K562 (cell line): Measurements from ENCODE around the gene E2F3. TPM values are rescaled to one million over a fixed set of nuclear protein-coding genes. Genes with fewer than 3 reads are reported as not detected.

ENCODE experiments used
- ATAC-seq: fragments of 200-7000 bp; cut with Tn5 transposase; 3 replicates; pipeline ENCODE4 v1.9.1; 2020; ENCODE audit warnings: moderate library complexity
- BruUV-seq: library from RNA; stranded (reverse); fragments of 400-500 nt; replicated peaks from 2 replicates; lab custom pipeline; 2021; lab: Mats Ljungman, UMichigan
- CTCF ChIA-PET: fragments of 300-600 bp; formaldehyde crosslinking; extraction: SDS; loops from one replicate; lab custom pipeline; 2021; ENCODE audit warnings: low intra/inter-chr PET ratio; lab: Yijun Ruan, JAX
- POLR2A ChIA-PET: fragments of 300-600, 350-650 bp; sonication (Branson Sonifier 250); formaldehyde crosslinking; extraction: SDS; loops from one replicate; lab custom pipeline; 2021; ENCODE audit warnings: antibody characterized with exemption, inconsistent platforms; lab: Yijun Ruan, JAX
- DNase-seq, 4 experiments: peaks; one replicate each; pipeline versions ENCODE4 v3.0.0 to v3.0.0-alpha.2; 2011 to 2018; ENCODE audit warnings: low spot score in 3 of 4, mixed read lengths in 3 of 4; ENCODE audit errors: extremely low read depth in 1 of 4
- FAIRE-seq: peaks from 2 replicates; lab custom pipeline; 2011; peaks lifted over from hg19 to GRCh38; lab: Jason Lieb, UNC
- H2AFZ ChIP-seq: 2 replicates; pipeline ENCODE4 v1.6.0; 2011; ENCODE audit warnings: low read depth, low read length, control low read depth, inconsistent platforms
- H3K27ac ChIP-seq: fragments of 200-600 bp; 3 replicates; pipeline ENCODE4 v1.8.0; 2011; ENCODE audit warnings: low read depth, mild to moderate bottlenecking, control low read depth, inconsistent platforms, low read length, moderate library complexity, mixed read lengths; ENCODE audit errors: extremely low read depth
- H3K27me3 ChIP-seq, 2 experiments: fragments of 300-600 bp in 1 of 2; 2 replicates in 1 of 2; 3 replicates in 1 of 2; pipeline versions ENCODE4 v1.6.0 to v1.8.0; 2011; ENCODE audit warnings: inconsistent platforms in 2 of 2, low read length in 2 of 2, mild to moderate bottlenecking in 1 of 2, mixed read lengths in 1 of 2, moderate library complexity in 1 of 2; ENCODE audit not compliant: control insufficient read depth in 2 of 2, insufficient read depth in 2 of 2
- H3K36me3 ChIP-seq: fragments of 300-600 bp; 3 replicates; pipeline ENCODE4 v1.8.0; 2011; ENCODE audit warnings: mild to moderate bottlenecking, low read length, inconsistent platforms; ENCODE audit not compliant: control insufficient read depth, insufficient read depth
- H3K4me1 ChIP-seq, 2 experiments: fragments of 200-600 bp in 1 of 2; replicated peaks in 1 of 2; 2 replicates in 1 of 2; 3 replicates in 1 of 2; pipeline versions ENCODE4 v1.5.1 to v1.8.0; 2011; ENCODE audit warnings: inconsistent platforms in 2 of 2, low read length in 2 of 2, mild to moderate bottlenecking in 1 of 2, mixed read lengths in 1 of 2, moderate library complexity in 1 of 2; ENCODE audit not compliant: control insufficient read depth in 2 of 2, insufficient read depth in 2 of 2
- H3K4me2 ChIP-seq: 2 replicates; pipeline ENCODE4 v1.6.1; 2011; ENCODE audit warnings: low read length, control low read depth, inconsistent platforms, mixed read lengths; ENCODE audit not compliant: insufficient read depth
- H3K4me3 ChIP-seq: fragments of 200-600 bp; sonication (generic), shearing (Covaris generic); 2 replicates; pipeline ENCODE4 v1.5.1; 2016; ENCODE audit warnings: control low read depth, inconsistent platforms
- H3K79me2 ChIP-seq: fragments of 200-600 bp; 3 replicates; pipeline ENCODE4 v1.8.0; 2011; ENCODE audit warnings: low read length, inconsistent platforms; ENCODE audit not compliant: control insufficient read depth, insufficient read depth
- H3K9ac ChIP-seq, 2 experiments: 2 replicates each; pipeline versions ENCODE4 v1.6.0 to v1.6.1; 2011; ENCODE audit warnings: low read depth in 2 of 2, low read length in 2 of 2, control low read depth in 1 of 2, inconsistent platforms in 1 of 2, mild to moderate bottlenecking in 1 of 2, mixed read lengths in 1 of 2; ENCODE audit not compliant: insufficient read depth in 1 of 2
- H3K9me1 ChIP-seq: one replicate; pipeline ENCODE4 v1.6.0; 2011; ENCODE audit warnings: inconsistent platforms, mild to moderate bottlenecking, low read length, moderate library complexity; ENCODE audit not compliant: control insufficient read depth, insufficient read depth
- H3K9me3 ChIP-seq: replicated peaks from 2 replicates; pipeline ENCODE4 v1.5.1; 2011; ENCODE audit warnings: low read depth, low read length, inconsistent platforms; ENCODE audit not compliant: control insufficient read depth, insufficient read depth
- H4K20me1 ChIP-seq: replicated peaks from 2 replicates; pipeline ENCODE4 v1.6.1; 2011; ENCODE audit warnings: low read length, inconsistent platforms, mixed read lengths; ENCODE audit not compliant: control insufficient read depth, insufficient read depth
- CBX2 ChIP-seq: fragments of 200-600 bp; sonication (generic); IDR thresholded peaks from one replicate; pipeline ENCODE4 v1.6.1; 2012; ENCODE audit warnings: mild to moderate bottlenecking, low read length, inconsistent platforms; ENCODE audit not compliant: insufficient read depth, poor library complexity, severe bottlenecking
- FOXJ3 ChIP-seq: sonication (generic); formaldehyde crosslinking; IDR thresholded peaks from 2 replicates; pipeline ENCODE4 v1.4.0; 2020; ENCODE audit warnings: mild to moderate bottlenecking, missing genetic modification reagents
- MEIS2 ChIP-seq: fragments of 450-650 bp; IDR thresholded peaks from 2 replicates; pipeline ENCODE4 v1.6.1; 2014; ENCODE audit warnings: mild to moderate bottlenecking; ENCODE audit not compliant: partially characterized antibody
- NELFE ChIP-seq: IDR thresholded peaks from 2 replicates; pipeline ENCODE4 v1.6.1; 2011; ENCODE audit warnings: mild to moderate bottlenecking; ENCODE audit not compliant: insufficient read depth, insufficient read length
- PCBP2 ChIP-seq: fragments of 200-400 bp; formaldehyde crosslinking; IDR thresholded peaks from 2 replicates; pipeline ENCODE4 v1.6.1; 2018; ENCODE audit warnings: low read length, low read depth, mild to moderate bottlenecking, moderate library complexity; ENCODE audit not compliant: poor library complexity, severe bottlenecking
- ZBTB26 ChIP-seq: fragments of 450-650 bp; formaldehyde crosslinking; IDR thresholded peaks from 2 replicates; pipeline ENCODE4 v1.4.0; 2022; ENCODE audit warnings: missing genetic modification characterization
- ZNF274 ChIP-seq: IDR thresholded peaks from 2 replicates; pipeline ENCODE4 v1.6.1; 2011; ENCODE audit warnings: low read depth, mild to moderate bottlenecking, low read length, moderate library complexity, borderline replicate concordance
- ZSCAN32 ChIP-seq: fragments of 450-650 bp; formaldehyde crosslinking; IDR thresholded peaks from 2 replicates; pipeline ENCODE4 v1.4.0; 2020; ENCODE audit warnings: mild to moderate bottlenecking, moderate library complexity
- WGBS: fragments of 100-300 bp; shearing (Covaris generic); methylation state at CpG from one replicate; pipeline ENCODE4 v1.1.6; 2016; ENCODE audit warnings: low coverage, mixed read lengths; ENCODE audit not compliant: insufficient coverage; ENCODE audit errors: missing lambda C conversion rate; 5-methylcytosine and 5-hydroxymethylcytosine counted together
- in situ Hi-C: fragments of 300-500 bp; cut with MboI; formaldehyde crosslinking; loops from 4 replicates; pipeline ENCODE4 v1.15.0; 2018; ENCODE audit warnings: inconsistent platforms, mixed read lengths
- intact Hi-C: fragments of 100-400 bp; cut with micrococcal nuclease; formaldehyde crosslinking; loops from 2 replicates; pipeline ENCODE4 v1.14.2; 2022
- polyA plus RNA-seq, 8 experiments: library from polyadenylated mRNA; depleted of rRNA in 4 of 8; stranded (reverse) in 5 of 8; unstranded in 3 of 8; fragments of >200 nt; fragmentation: Nextera tagmentation in 2 of 8; fragmentation: Illumina TruSeq in 1 of 8; extraction: Ambion mirVana in 2 of 8; extraction: Trizol in 1 of 8; gene quantifications; 2 replicates each; pipeline versions ENCODE4 v1.2.1 to v1.2.3, GENCODE V29; 2011 to 2014; ENCODE audit warnings: inconsistent platforms in 1 of 8, missing spikeins in 1 of 8
- total RNA-seq, 7 experiments: library from RNA; depleted of rRNA in 6 of 7; stranded (reverse); fragments of >200 nt in 6 of 7; fragmentation: Illumina TruSeq in 2 of 7; extraction: Trizol in 2 of 7; gene quantifications; 2 replicates each; pipeline versions ENCODE4 v1.2.1 to v1.2.3, GENCODE V29; 2011 to 2021; ENCODE audit warnings: low replicate concordance in 1 of 7
- TF ChIP-seq, protein P1 (sequence below): fragments of 250-450 bp; sonication (Bioruptor Pico); IDR thresholded peaks from 2 replicates; pipeline ENCODE4 v1.4.0; 2020; ENCODE audit warnings: mild to moderate bottlenecking, moderate library complexity

The E2F3 gene
- total and polyA plus RNA-seq, 9 of the 15 experiments (the other 6 are each of a cell fraction or from before 2014, with no cell fraction given), result 11.1 to 44.7 (median 27.2) TPM

GRCh38 chr6:20461576-20461975 is 59.9 kb downstream of the E2F3 start:
- Histone ChIP-seq H3K27ac (peak overlapping the region; percentile 2; the same call in 1 of the 3 replicates), H3K36me3 (peaks cover 58% of the 10 kb centered on the region), H4K20me1 (no peaks in the 10 kb centered on the region), H2AFZ (no peak overlapping the region), H3K9me3 (no peaks in the 10 kb centered on the region), H3K79me2 (peaks cover 95% of the 10 kb centered on the region), H3K27me3 (no peaks in the 10 kb centered on the region), H3K4me3 (no peak overlapping the region), H3K4me1 (peaks cover 26 to 44% of the 10 kb centered on the region in 2 experiments), H3K9me1 (no peaks in the 10 kb centered on the region), H3K9ac (no peak overlapping the region), H3K4me2 (no peak overlapping the region)
- ATAC-seq (no peak), DNase-seq (no peak), FAIRE-seq (no peak)
- intact Hi-C loops (no loop called here), in situ Hi-C loops (no loop called here)
- no TSS peak for BruUV-seq
- TF ChIP-seq ZBTB26 (no peak), ZNF274 (no peak), NELFE (no peak), MEIS2 (no peak), FOXJ3 (CRISPR knock-in tag) (no peak), CBX2 (no peak), ZSCAN32 (CRISPR knock-in tag) (no peak), PCBP2 (no peak)
- TF ChIP-seq, protein P1, sequence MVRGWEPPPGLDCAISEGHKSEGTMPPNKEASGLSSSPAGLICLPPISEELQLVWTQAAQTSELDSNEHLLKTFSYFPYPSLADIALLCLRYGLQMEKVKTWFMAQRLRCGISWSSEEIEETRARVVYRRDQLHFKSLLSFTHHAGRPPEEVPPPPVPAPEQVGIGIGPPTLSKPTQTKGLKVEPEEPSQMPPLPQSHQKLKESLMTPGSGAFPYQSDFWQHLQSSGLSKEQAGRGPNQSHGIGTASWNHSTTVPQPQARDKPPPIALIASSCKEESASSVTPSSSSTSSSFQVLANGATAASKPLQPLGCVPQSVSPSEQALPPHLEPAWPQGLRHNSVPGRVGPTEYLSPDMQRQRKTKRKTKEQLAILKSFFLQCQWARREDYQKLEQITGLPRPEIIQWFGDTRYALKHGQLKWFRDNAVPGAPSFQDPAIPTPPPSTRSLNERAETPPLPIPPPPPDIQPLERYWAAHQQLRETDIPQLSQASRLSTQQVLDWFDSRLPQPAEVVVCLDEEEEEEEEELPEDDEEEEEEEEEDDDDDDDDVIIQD (CRISPR knock-in tag), result no peak
- 78% methylated on average over 6 of the region's 6 CpGs for WGBS
- ChIA-PET CTCF (no interaction called here), POLR2A (interaction anchor here (1.3 kb wide), 1 partner anchor 10 kb away, joined by 4 read pairs; no protein-coding TSS in a partner anchor)
